Mucosa of descending colon (tissue), 3 donors: ENCODE data around the gene SYTL1. TPM values are rescaled to one million over a fixed set of nuclear protein-coding genes. Genes with fewer than 3 reads are reported as not detected.

Experiments used
- ATAC-seq: fragments of 200-7000 bp; cut with Tn5 transposase; one replicate; pipeline ENCODE4 v1.9.1; 2020; ENCODE audit warnings: mild to moderate bottlenecking, moderate library complexity
- DNase-seq, 3 donors: peaks; one replicate each; pipeline ENCODE4 v3.0.0-alpha.2; 2020
- H3K36me3 ChIP-seq: fragments of 200-600 bp; one replicate; pipeline ENCODE4 v1.8.0; 2021; ENCODE audit warnings: low read depth, mild to moderate bottlenecking
- H3K4me1 ChIP-seq: fragments of 200-600 bp; one replicate; pipeline ENCODE4 v1.8.0; 2021; ENCODE audit warnings: low read depth, mild to moderate bottlenecking
- H3K4me3 ChIP-seq: fragments of 200-600 bp; one replicate; pipeline ENCODE4 v1.8.0; 2021; ENCODE audit warnings: mild to moderate bottlenecking
- H3K9me3 ChIP-seq: fragments of 200-600 bp; one replicate; pipeline ENCODE4 v1.8.0; 2021; ENCODE audit warnings: mild to moderate bottlenecking
- intact Hi-C, 2 donors: fragments of 100-400 bp; cut with DNase I in 1 of 2; cut with micrococcal nuclease in 1 of 2; formaldehyde crosslinking; loops; one replicate each; pipeline versions ENCODE4 v1.11.0 to v1.11.1; 2022; cut with DNase I, micrococcal nuclease
- total RNA-seq, 3 donors: library from RNA; stranded (reverse); fragmentation: NEBNext Ultra II Directional in 2 of 3; extraction: Animal tissue kit (Norgen Biotek cat#: 25700) in 2 of 3; gene quantifications; one replicate each; pipeline versions ENCODE4 v1.2.1 to v1.2.4, GENCODE V29; 2021 to 2023
- TF ChIP-seq, protein P1 (sequence below): fragments of 200-600 bp; IDR thresholded peaks from one replicate; pipeline ENCODE4 v1.8.0; 2022; ENCODE audit warnings: antibody characterized with exemption, mild to moderate bottlenecking
- donor health status: DM: no; HTN: no; CAD: no; lungs with moderate emphysema.
- donor health status: DM: no; HTN: no; CAD: no.
- donor health status: DM: no; HTN: yes; CAD: no.

The SYTL1 gene
- total RNA-seq, 3 donors from 2014 or later = 4.2 to 9.7 (median 8.7) TPM

DNA sequence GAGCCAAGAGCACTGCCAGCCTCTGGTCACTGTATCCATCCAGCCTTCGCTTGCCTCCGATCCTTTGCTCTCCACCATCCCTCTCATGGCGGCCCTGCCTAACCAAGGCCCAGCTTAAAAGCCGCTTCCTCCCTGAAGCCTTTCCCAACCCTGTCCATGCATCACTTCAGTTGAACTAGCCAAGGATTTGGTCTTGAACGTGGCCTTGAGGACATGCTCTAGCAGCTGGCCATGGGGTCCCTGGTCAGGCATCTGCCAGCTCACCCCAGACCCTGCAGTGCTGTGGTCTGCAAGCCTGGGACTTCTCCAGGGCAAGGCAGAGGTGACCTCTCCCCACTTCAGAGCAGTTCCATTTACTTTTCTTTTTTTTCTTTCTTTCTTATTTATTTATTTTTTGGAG is 5.1 kb upstream of the SYTL1 start:
- no peaks in the 10 kb centered on the region for H3K36me3 ChIP-seq
- peaks cover 7% of the 10 kb centered on the region for H3K4me1 ChIP-seq
- DNase-seq = no peak
- no peak for ATAC-seq
- no peaks in the 10 kb centered on the region for H3K9me3 ChIP-seq
- TF ChIP-seq, protein P1, sequence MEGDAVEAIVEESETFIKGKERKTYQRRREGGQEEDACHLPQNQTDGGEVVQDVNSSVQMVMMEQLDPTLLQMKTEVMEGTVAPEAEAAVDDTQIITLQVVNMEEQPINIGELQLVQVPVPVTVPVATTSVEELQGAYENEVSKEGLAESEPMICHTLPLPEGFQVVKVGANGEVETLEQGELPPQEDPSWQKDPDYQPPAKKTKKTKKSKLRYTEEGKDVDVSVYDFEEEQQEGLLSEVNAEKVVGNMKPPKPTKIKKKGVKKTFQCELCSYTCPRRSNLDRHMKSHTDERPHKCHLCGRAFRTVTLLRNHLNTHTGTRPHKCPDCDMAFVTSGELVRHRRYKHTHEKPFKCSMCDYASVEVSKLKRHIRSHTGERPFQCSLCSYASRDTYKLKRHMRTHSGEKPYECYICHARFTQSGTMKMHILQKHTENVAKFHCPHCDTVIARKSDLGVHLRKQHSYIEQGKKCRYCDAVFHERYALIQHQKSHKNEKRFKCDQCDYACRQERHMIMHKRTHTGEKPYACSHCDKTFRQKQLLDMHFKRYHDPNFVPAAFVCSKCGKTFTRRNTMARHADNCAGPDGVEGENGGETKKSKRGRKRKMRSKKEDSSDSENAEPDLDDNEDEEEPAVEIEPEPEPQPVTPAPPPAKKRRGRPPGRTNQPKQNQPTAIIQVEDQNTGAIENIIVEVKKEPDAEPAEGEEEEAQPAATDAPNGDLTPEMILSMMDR = no peak
- intact Hi-C loops = no loop called here
- H3K4me3 ChIP-seq = no peak overlapping the region

DNA sequence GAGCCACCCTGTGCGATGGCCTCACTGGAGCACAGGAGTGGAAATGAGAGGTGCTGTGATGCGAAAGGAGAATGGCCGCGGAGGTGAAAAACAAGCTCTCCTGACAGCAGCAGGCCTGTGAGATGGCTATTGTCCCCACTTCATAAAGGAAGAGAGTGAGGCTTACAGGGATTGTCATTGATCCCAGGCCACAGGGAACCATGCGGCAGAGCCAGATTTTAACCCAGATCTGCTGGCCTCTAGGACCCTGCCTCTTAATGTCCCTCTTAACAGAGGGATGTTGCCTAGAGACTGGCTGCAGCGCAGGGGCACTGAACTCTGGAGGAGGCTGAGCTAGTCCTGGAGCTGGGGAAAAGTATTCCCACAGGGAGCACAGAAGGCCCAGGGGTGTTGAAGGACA is 3.1 kb upstream of the SYTL1 start:
- TF ChIP-seq, protein P1 = no peak
- Histone ChIP-seq H3K4me3 (no peak overlapping the region), H3K4me1 (peaks cover 7% of the 10 kb centered on the region), H3K36me3 (no peaks in the 10 kb centered on the region), H3K9me3 (no peaks in the 10 kb centered on the region)
- ATAC-seq = no peak
- intact Hi-C loops = no loop called here
- DNase-seq = no peak

DNA sequence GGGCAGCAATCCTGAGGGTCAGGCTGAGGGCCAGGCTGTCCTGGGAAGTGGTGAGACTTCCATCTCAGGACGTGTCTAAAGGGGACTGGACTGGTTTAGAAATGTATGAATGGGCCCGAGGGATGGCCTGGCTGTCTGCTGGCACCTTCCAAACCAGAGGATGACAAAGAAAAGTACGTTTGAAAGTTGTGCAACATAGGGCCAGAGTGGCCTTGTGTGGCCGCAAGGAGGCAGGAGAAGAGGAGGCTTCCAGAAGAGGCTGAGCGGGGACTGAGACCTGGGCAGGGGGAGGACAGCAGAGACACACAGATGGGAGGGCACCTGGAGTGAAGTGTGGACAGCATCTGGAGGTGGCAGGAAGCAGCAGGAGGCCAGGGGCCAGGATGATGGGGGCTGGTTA is 2.6 kb upstream of the SYTL1 start:
- Histone ChIP-seq H3K36me3 (no peaks in the 10 kb centered on the region), H3K4me1 (peaks cover 7% of the 10 kb centered on the region), H3K4me3 (no peak overlapping the region), H3K9me3 (no peaks in the 10 kb centered on the region)
- TF ChIP-seq, protein P1 = no peak
- no peak for ATAC-seq
- no peak for DNase-seq
- intact Hi-C loops = no loop called here

DNA sequence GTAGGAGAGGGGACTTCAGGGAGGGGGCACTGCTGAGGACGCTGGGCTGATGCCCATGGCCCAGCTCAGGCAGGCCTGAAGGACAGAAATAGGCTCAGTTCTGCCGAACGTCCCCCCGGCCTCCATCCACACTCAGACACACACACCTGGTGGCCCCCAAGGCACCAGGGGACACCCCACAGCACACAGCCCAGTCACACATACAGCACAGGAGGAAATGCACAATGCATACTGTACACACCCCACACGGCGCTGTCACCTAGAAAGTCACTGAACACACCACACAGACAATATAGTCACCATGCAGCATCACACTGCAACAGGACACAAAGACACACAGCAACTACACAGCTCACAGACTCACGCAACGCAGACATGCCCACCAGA is 562 bp downstream of the SYTL1 start:
- no peaks in the 10 kb centered on the region for H3K9me3 ChIP-seq
- ATAC-seq (peak; percentile 64), DNase-seq (peak in 1 of 3 donors; percentile 59)
- TF ChIP-seq, protein P1 = no peak
- H3K4me1 ChIP-seq = peaks cover 7% of the 10 kb centered on the region
- peak overlapping the region; percentile 9 for H3K4me3 ChIP-seq
- no peaks in the 10 kb centered on the region for H3K36me3 ChIP-seq
- intact Hi-C loops = no loop called here

DNA sequence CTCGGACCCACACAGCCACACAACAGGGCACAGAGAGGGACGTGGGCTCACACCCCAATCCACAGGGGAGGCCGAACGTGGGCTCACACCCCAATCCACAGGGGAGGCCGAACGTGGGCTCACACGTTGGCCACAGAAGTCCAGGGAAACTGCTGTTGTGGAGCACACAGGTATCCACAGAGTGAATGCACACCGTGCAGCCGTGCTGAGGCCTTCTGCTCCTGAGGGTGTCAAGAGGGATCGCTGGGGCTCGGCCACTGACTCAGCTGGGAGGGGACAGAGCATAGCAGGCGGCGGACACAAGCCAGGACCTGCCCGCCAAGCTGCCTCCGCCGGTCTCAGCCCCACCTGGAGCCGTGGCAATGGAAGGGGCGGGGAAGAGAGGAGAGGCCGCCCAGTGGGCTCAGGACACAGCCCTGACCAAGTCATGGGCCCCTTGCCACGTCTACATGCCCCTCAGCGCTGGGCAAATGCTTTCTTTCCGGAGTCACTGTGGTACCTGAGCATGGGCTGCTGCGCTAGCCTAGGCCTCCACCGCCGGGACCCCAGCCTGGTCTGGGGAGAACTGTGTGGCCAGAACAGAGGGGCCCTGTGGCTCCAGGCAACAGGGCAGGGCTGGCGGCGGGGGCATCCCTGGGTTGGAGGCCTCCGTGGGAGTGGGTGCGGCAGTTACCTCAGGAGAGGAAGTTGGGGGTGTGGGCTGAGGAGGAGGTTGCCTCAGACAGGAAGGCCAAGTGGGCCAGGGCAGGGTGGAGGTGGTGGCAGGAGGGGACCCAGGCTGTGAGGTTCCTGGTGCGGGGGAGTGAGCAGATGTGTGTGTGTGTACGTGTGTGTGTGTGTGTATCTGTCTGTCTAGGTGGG is 1.2 kb downstream of the SYTL1 start:
- peaks cover 7% of the 10 kb centered on the region for H3K4me1 ChIP-seq
- ATAC-seq (peak; percentile 72), DNase-seq (peak; percentile 49 to 90 (median 63))
- H3K36me3 ChIP-seq = no peaks in the 10 kb centered on the region
- intact Hi-C loops = no loop called here
- H3K9me3 ChIP-seq = no peaks in the 10 kb centered on the region
- TF ChIP-seq, protein P1 = no peak
- H3K4me3 ChIP-seq = no peak overlapping the region
